SK-N-SH (cell line): ENCODE measurements around the gene NME2. TPM values are rescaled to one million over a fixed set of nuclear protein-coding genes. Genes with fewer than 3 reads are reported as not detected.

ENCODE experiments used
- CTCF ChIA-PET: fragments of 300-600, 350-600 bp; formaldehyde crosslinking; extraction: SDS; loops from one replicate; lab custom pipeline; 2021; lab: Yijun Ruan, JAX
- POLR2A ChIA-PET: fragments of 350-600 bp; sonication (Branson Sonifier 250); formaldehyde crosslinking; extraction: SDS; loops from one replicate; lab custom pipeline; 2020; ENCODE audit warnings: antibody characterized with exemption, inconsistent platforms; lab: Yijun Ruan, JAX
- DNase-seq: peaks from one replicate; pipeline ENCODE4 v3.0.0; 2012
- H2AFZ ChIP-seq: fragments of 200-600 bp; sonication (generic); 2 replicates; pipeline ENCODE4 v1.8.1; 2016; ENCODE audit warnings: antibody characterized with exemption, mild to moderate bottlenecking, low read depth
- H3F3A ChIP-seq: fragments of 200-600 bp; sonication (generic); replicated peaks from 2 replicates; pipeline ENCODE3; 2016; ENCODE audit warnings: antibody characterized with exemption, mild to moderate bottlenecking; ENCODE audit not compliant: insufficient read depth
- H3K27ac ChIP-seq, 2 experiments: fragments of 200-500 bp in 1 of 2; fragments of 200-600 bp in 1 of 2; sonication (Bioruptor generic) in 1 of 2; sonication (generic), shearing (Covaris generic) in 1 of 2; 2 replicates each; pipeline versions ENCODE4 v1.5.1 to v1.6.1; 2014 to 2016; ENCODE audit warnings: low read depth in 2 of 2, inconsistent platforms in 1 of 2, low read length in 1 of 2, mild to moderate bottlenecking in 1 of 2, mixed read lengths in 1 of 2
- H3K27me3 ChIP-seq: fragments of 200-600 bp; sonication (generic), shearing (Covaris generic); 2 replicates; pipeline ENCODE4 v1.6.1; 2016; ENCODE audit warnings: mixed run types; ENCODE audit not compliant: insufficient read depth
- H3K36me3 ChIP-seq, 2 experiments: fragments of 200-500 bp in 1 of 2; fragments of 200-600 bp in 1 of 2; sonication (Bioruptor generic) in 1 of 2; sonication (generic) in 1 of 2; replicated peaks in 1 of 2; 2 replicates each; pipeline versions ENCODE3 to v1.5.1; 2014 to 2016; ENCODE audit warnings: low read length in 1 of 2, mild to moderate bottlenecking in 1 of 2; ENCODE audit not compliant: insufficient read depth in 2 of 2, control insufficient read depth in 1 of 2
- H3K4me1 ChIP-seq, 2 experiments: fragments of 200-500 bp in 1 of 2; fragments of 200-600 bp in 1 of 2; sonication (Bioruptor generic) in 1 of 2; sonication (generic), shearing (Covaris generic) in 1 of 2; 2 replicates each; pipeline versions ENCODE4 v1.5.1 to v1.6.1; 2014 to 2016; ENCODE audit warnings: low read depth in 1 of 2, low read length in 1 of 2, mixed run types in 1 of 2; ENCODE audit not compliant: insufficient read depth in 2 of 2, control insufficient read depth in 1 of 2
- H3K4me2 ChIP-seq: fragments of 200-600 bp; sonication (generic), shearing (Covaris generic); 2 replicates; pipeline ENCODE4 v1.6.1; 2017; ENCODE audit warnings: mixed run types
- H3K4me3 ChIP-seq, 2 experiments: fragments of 200-500 bp in 1 of 2; fragments of 200-600 bp in 1 of 2; sonication (Bioruptor generic) in 1 of 2; sonication (generic), shearing (Covaris generic) in 1 of 2; 2 replicates each; pipeline versions ENCODE4 v1.5.1 to v1.8.1; 2014 to 2016; ENCODE audit warnings: low read depth in 2 of 2, inconsistent platforms in 1 of 2, low read length in 1 of 2, mild to moderate bottlenecking in 1 of 2, mixed read lengths in 1 of 2, moderate library complexity in 1 of 2
- H3K79me2 ChIP-seq: fragments of 200-600 bp; sonication (generic); 2 replicates; pipeline ENCODE4 v1.8.1; 2017; ENCODE audit warnings: mild to moderate bottlenecking; ENCODE audit not compliant: insufficient read depth
- H3K9ac ChIP-seq: fragments of 200-600 bp; sonication (generic); 2 replicates; pipeline ENCODE4 v1.6.1; 2017; ENCODE audit warnings: mixed run types
- H3K9me2 ChIP-seq: fragments of 200-600 bp; sonication (generic); 2 replicates; pipeline ENCODE4 v1.6.1; 2017; ENCODE audit warnings: mixed run types
- H3K9me3 ChIP-seq: fragments of 200-600 bp; sonication (generic); 2 replicates; pipeline ENCODE4 v1.6.1; 2017; ENCODE audit warnings: mixed run types, mild to moderate bottlenecking, moderate library complexity
- H4K20me1 ChIP-seq: fragments of 200-600 bp; sonication (generic); 2 replicates; pipeline ENCODE4 v1.6.1; 2017; ENCODE audit warnings: mild to moderate bottlenecking, mixed run types; ENCODE audit not compliant: insufficient read depth
- FOXM1 ChIP-seq: IDR thresholded peaks from 2 replicates; pipeline ENCODE4 v1.4.0; 2012; ENCODE audit warnings: low read depth, mild to moderate bottlenecking
- GATA2 ChIP-seq: sonication (generic); formaldehyde crosslinking; IDR thresholded peaks from 2 replicates; pipeline ENCODE4 v1.5.0; 2020; ENCODE audit warnings: mild to moderate bottlenecking, missing genetic modification reagents
- IRF3 ChIP-seq: fragments of 150-350 bp; IDR thresholded peaks from 2 replicates; pipeline ENCODE4 v1.6.1; 2016; ENCODE audit warnings: mild to moderate bottlenecking, low read depth, low read length
- NFIC ChIP-seq: IDR thresholded peaks from 2 replicates; pipeline ENCODE4 v1.4.0; 2012; ENCODE audit warnings: borderline replicate concordance
- NRF1 ChIP-seq: IDR thresholded peaks from 2 replicates; pipeline ENCODE4 v1.6.1; 2012; ENCODE audit warnings: low read depth, mild to moderate bottlenecking, low read length
- PBX3 ChIP-seq: IDR thresholded peaks from 2 replicates; pipeline ENCODE4; 2012
- POLR2AphosphoS5 ChIP-seq: IDR thresholded peaks from 2 replicates; pipeline ENCODE4 v1.6.1; 2012; ENCODE audit warnings: low read depth, low read length
- REST ChIP-seq: IDR thresholded peaks from 2 replicates; pipeline ENCODE4 v1.6.1; 2012; ENCODE audit warnings: mild to moderate bottlenecking, low read depth, low read length, moderate library complexity
- SIN3A ChIP-seq: IDR thresholded peaks from 2 replicates; pipeline ENCODE4 v1.6.1; 2012; ENCODE audit warnings: low read depth, mild to moderate bottlenecking, low read length, moderate library complexity, borderline replicate concordance
- SMC3 ChIP-seq: IDR thresholded peaks from 2 replicates; pipeline ENCODE4 v1.6.1; 2012; ENCODE audit warnings: low read depth, low read length, improper control_type of control experiment
- TCF12 ChIP-seq: IDR thresholded peaks from 2 replicates; pipeline ENCODE4 v1.4.0; 2012
- USF1 ChIP-seq: IDR thresholded peaks from 2 replicates; pipeline ENCODE4 v1.4.0; 2012; ENCODE audit warnings: low read depth, borderline replicate concordance
- YY1 ChIP-seq: IDR thresholded peaks from 2 replicates; pipeline ENCODE4 v1.4.0; 2012; ENCODE audit warnings: low read depth, mild to moderate bottlenecking
- ZBTB33 ChIP-seq: IDR thresholded peaks from 2 replicates; pipeline ENCODE4 v1.4.0; 2012; ENCODE audit warnings: low read depth, borderline replicate concordance
- WGBS: methylation state at CpG from one replicate; pipeline ENCODE4 v1.1.6; 2017; ENCODE audit warnings: low lambda C conversion rate; 5-methylcytosine and 5-hydroxymethylcytosine counted together
- polyA plus RNA-seq, 3 experiments: library from polyadenylated mRNA; depleted of rRNA; stranded (reverse); fragments of >200 nt; gene quantifications; 2 replicates each; pipeline ENCODE4 v1.2.3, GENCODE V29; 2012

NME2 gene
- polyA plus RNA-seq, 1 of the 3 experiments (the other 2 are of a cell fraction), result 1,446 TPM

- POLR2A ChIA-PET, result no interaction called here
- CTCF ChIA-PET, result interaction anchor here (0.7 to 1.7 kb wide), 4 partner anchors 69 to 305 kb away, joined by 3 to 5 read pairs (median 3); no protein-coding TSS in a partner anchor
- no peak for DNase-seq
These were observed 18.6 kb upstream of the NME2 start for GRCh38 chr17:51147650-51148049.

More at GRCh38 chr17:51147650-51148049, 18.6 kb upstream of the NME2 start:
- peak overlapping the region; percentile 64; the same call in 1 of the 2 replicates for H2AFZ ChIP-seq
- no peaks in the 10 kb centered on the region for H3K27me3 ChIP-seq
- no peak overlapping the region for H3K4me3 ChIP-seq
- TF ChIP-seq ZBTB33, result no peak
- TF ChIP-seq USF1, result no peak
- TF ChIP-seq PBX3, result no peak
- no peak for TF ChIP-seq FOXM1
- TF ChIP-seq YY1, result no peak
- TF ChIP-seq SIN3A, result no peak
- no peak for TF ChIP-seq REST
- no peak for TF ChIP-seq TCF12
- TF ChIP-seq IRF3, result no peak
- TF ChIP-seq GATA2 (CRISPR knock-in tag), result no peak
- no peak for TF ChIP-seq NFIC
- no peak for TF ChIP-seq NRF1
- TF ChIP-seq POLR2AphosphoS5, result no peak
- no peak for TF ChIP-seq SMC3
- H3K36me3 ChIP-seq, result no peaks in the 10 kb centered on the region
- H3K27ac ChIP-seq, result no peak overlapping the region
- peaks cover 0 to 4% of the 10 kb centered on the region in 2 experiments; a peak in 3 of 4 replicates for H3K4me1 ChIP-seq
- peaks cover 5% of the 10 kb centered on the region for H3F3A ChIP-seq
- no peaks in the 10 kb centered on the region for H4K20me1 ChIP-seq
- no peaks in the 10 kb centered on the region for H3K9me3 ChIP-seq
- H3K9ac ChIP-seq, result no peak overlapping the region
- no peaks in the 10 kb centered on the region for H3K79me2 ChIP-seq
- no peaks in the 10 kb centered on the region for H3K9me2 ChIP-seq
- WGBS, result 74% methylated on average over 4 of the region's 4 CpGs
- no peak overlapping the region for H3K4me2 ChIP-seq
